ENCODE measurements around the gene C22orf31.

C22orf31 gene

DNA sequence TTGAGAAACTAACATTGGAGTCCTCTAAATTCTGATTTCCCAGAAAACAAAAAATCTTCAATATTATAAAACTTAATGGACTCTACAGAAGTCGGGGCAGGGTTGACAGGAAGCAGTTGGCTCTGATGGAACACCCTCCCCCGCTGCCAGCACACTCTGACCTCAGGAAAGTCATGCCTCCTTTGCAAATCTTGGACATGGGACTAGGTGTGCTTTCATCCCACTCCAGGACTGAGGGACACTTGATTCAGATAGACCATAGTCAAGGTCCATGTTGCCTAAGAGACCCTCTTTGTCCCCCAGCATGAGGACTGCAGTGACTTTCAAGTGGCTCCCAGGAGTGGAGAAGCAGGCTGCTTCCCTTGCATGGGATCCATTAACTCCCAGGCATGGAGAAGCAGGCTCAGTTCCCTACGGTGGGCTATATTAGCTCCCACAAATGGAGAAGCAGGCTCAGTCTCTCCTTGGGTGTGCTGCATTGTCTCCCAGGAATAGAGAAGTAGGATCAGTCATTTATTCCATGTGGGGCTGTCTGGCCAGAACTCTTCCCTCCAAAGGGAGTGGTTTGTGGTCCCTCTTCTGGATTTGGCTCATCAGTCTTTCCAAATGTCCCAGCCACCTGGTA is 38.3 kb downstream of the C22orf31 start:
- no peak for DNase-seq

- no peak for DNase-seq
Observed at GRCh38 chr22:29022101-29022817, 39.4 kb downstream of the C22orf31 start.

DNA sequence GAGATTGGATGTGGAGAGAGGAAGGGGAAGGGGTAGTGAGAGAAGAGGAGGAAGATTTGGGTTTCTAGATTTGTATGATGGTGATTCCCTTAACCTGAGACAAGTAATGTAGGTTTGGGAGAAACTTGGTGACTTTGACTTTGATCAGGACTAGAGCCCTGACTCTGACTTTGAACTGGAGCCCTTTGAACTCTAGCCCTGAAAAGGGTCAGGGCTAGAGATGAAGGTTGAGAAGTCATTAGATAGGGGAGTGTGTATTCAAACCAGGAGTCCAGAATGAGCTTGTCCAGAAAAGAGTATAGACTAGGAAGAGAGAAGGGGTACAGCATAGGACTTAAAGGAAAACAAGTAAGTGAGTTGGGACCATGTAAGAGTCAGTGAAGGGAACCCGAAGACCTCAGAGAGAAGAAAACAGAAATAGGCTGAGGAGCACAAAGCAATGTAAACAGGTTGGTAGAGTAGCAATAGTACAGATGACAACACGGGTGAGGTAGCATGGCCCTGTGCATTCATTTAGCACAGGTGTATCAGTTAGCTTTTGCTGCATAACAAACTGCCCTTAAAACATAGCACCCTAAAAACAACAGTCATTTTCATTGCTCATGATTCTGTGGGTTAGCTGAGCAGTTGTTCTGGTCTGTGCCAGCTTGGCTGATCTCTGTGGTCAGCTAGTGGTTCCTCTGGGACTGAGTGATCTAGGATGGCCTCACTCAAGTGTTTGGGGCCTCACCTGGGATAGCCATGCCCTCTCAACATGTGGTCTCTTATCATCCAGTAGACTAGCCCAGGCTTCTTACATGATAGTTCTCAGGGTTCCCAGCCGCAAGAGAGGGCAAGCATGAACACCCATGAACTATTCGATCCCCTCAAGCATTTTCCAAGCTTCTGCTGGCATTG is 43.1 kb downstream of the C22orf31 start:
- no peak for DNase-seq

GRCh38 chr22:29016067-29016938 is 45.3 kb downstream of the C22orf31 start:
- DNase-seq = no peak

GRCh38 chr22:29014773-29015172 is 46.9 kb downstream of the C22orf31 start:
- DNase-seq = no peak

- DNase-seq = no peak
Observed at GRCh38 chr22:29014293-29014692, 47.3 kb downstream of the C22orf31 start.

DNA sequence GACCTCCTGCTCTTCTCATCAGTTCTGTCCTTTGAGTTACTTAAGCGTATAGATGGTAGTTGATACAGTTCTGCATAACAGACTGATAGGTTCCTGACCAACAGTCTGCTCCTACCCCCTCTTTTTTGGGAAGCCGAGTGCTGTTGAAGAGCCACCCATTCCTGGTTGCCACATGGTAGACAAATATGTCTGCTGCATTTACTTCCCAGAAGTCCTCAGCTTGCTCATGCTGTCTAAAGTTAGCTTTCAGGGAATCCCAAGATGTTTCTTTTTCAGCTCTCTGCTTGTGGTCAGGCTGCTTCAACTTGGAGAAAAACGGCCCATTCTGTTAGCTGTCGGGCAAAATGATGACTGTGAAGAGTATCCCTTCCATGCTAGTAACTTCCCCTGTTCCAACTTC is 48.7 kb downstream of the C22orf31 start:
- no peak for DNase-seq

GRCh38 chr22:29012101-29012433 is 49.6 kb downstream of the C22orf31 start:
- DNase-seq = no peak

- no peak for DNase-seq
Observed at GRCh38 chr22:29011240-29012100, 50.2 kb downstream of the C22orf31 start.

GRCh38 chr22:29009148-29009547 is 52.5 kb downstream of the C22orf31 start:
- no peak for DNase-seq

All from GF-D8 (cell line).